ENCODE data around the gene ELANE.

The ELANE gene

DNA sequence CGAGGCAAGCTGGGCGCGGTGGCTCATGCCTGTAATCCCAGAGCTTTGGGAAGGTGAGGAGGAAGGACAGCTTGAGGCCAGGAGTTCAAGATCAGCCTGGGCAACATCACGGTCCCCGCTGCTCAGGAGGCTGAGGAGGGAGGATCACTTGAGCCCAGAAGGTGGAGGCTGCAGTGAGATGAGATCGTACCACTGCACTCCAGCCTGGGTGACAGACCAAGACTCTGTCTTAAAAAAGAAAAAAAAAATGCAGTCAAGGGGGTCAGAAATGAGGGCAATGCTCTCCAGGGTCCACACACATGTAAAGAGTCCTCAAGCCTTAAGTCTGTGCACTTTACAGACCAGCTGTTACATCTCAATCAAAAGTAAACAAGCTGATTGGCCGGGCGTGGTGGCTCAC lies 52.4 kb downstream of the ELANE start:
- TF ChIP-seq CTCF (IDR thresholded peaks at IDR 0.05; ENCODE audit: insufficient read depth, low read depth, low read length, missing control alignments): no peak
- no peak overlapping the region for H3K4me3 ChIP-seq (ENCODE audit: low read depth, low read length)
- no peak for DNase-seq (ENCODE audit: low read depth)

All from GM12865 (cell line).